M059J (cell line): ENCODE data around the gene MROH9. TPM values are rescaled to one million over a fixed set of nuclear protein-coding genes. Genes with fewer than 3 reads are reported as not detected.
"Not testable (repeated sequence)": the region's sequence is repeated elsewhere in the genome, so short reads cannot be mapped to it uniquely, and the experiment has no call there.

ENCODE experiments used
- DNase-seq: peaks from one replicate; pipeline ENCODE4 v3.0.0-alpha.2; 2012; ENCODE audit warnings: low read depth
- total RNA-seq: library from RNA; depleted of rRNA; stranded (reverse); fragments of >200 nt; shearing (Covaris generic); gene quantifications from 2 replicates; pipeline ENCODE4 v1.2.3, GENCODE V29; 2014; rRNA removed

MROH9 gene
- not detected in 2 replicates for total RNA-seq

DNA sequence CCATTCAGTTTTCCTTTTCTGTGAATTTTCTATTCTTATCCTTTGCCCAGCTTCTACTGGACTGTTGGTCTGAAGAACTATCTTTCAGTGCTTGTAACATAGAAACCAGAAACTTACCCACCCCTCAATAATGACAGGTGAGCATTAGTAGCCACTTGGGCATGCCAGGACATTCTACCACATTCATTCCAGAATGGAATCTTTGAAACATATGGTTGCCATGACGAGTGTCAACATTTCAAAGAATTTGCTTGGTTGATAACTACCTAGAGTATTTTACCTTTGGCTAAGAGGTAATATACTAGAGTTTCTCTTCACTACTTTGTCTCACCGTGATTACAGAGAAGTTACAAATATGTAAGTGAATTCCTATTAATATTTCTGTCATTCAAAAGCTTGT lies at the start of gene MROH9:
Gene MROH9, plus strand, starts transcription at position 304 of the 400 bp plus-strand sequence. CDS start 10,023 bp downstream, outside the sequence.
- no peak for DNase-seq

DNA sequence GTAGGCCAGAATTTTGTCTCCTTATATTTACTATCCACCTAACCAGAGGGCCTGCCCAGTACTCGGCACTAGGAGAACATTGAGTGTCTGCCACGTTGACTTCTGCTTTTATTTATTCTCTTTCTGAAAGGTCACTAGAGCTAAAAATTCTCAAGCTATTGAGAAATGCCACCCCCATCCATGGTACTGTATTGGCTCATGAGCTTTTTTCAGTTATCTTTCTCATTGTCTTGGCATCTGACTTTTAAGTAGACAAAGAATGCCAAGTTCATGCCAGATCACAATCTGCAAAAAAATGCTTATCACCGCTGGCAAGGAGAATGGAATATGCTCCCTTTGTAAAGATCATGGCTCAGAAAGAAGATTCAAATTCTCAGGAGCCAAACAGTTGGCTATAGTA lies 49.8 kb upstream of the MROH9 start:
- peak; percentile 49 for DNase-seq

- DNase-seq: no peak
These were observed 48.9 kb upstream of the MROH9 start for GRCh38 chr1:170886460-170886859.

DNA sequence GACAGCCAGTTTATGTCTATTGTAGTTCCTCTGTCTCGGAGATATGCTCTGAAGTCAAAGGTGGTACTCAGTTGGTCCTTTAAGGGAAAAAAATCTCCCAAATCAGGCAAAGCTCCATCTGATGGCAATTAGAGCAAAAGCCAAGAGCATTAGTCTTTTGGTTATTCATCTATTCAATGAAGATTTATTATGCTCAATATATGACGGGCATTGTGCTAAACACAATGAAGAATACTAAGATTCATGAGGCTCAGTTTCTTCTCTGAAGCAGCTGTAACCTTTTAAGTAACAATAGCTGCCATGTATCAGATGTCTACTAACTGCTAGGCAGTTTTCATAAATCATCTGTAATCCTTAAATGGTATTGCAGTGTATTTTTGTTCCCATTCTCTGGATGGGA lies 47.6 kb upstream of the MROH9 start:
- DNase-seq: no peak

DNA sequence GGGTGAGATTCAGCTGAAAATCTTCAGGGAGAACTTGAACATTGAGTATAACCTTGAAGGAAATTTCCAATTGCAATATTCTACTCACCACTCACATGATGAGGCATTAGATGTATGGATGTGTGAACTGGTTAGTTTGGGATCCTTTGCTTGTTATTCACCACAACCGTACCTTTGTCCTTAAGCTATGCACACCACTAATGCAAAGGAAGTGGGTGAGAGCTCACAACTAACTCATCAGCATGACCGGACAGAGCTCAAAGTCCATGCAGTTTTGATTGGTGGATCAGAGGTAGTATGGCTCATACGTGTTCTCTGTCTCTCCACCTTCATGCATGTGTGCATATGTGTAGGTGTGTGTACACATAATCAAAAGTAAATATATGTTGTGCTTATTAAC lies 43.5 kb upstream of the MROH9 start:
- DNase-seq: no peak

DNA sequence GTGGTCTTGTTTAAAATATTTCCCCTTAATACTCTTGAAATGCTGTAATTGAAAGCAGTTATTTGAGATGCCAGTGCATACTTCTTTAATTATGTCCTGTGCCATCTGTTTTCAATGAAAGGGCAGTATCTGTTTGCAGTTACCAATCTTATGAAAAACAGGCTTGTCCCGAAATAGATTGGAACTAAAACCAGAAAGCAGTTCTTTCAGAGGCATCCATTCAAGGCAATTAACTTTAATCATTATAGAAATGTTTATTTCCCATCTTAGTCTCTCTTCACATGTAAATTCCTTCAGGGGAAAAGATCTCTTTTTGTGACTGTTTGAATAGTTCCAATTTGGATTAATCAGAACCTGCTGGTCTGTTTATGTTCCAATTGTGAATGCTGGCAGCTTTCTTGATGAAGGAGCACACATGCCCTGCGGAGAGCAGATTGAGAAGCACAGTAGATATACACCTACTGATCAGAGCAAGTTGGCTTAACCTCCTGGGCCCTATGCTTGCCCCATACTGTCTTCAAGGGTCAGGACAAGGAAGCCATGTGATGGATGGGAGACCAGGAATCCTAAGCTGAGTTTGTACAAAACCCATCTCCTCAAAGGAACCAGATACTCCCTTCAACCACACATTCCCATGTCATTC lies 41.6 kb upstream of the MROH9 start:
- DNase-seq: no peak

- DNase-seq: no peak
These were observed 31.4 kb upstream of the MROH9 start for GRCh38 chr1:170903961-170904360.

- DNase-seq: no peak
These were observed 26.4 kb upstream of the MROH9 start for GRCh38 chr1:170908942-170909341.

GRCh38 chr1:170910273-170910672 lies 25.1 kb upstream of the MROH9 start:
- DNase-seq: peak; percentile 55

DNA sequence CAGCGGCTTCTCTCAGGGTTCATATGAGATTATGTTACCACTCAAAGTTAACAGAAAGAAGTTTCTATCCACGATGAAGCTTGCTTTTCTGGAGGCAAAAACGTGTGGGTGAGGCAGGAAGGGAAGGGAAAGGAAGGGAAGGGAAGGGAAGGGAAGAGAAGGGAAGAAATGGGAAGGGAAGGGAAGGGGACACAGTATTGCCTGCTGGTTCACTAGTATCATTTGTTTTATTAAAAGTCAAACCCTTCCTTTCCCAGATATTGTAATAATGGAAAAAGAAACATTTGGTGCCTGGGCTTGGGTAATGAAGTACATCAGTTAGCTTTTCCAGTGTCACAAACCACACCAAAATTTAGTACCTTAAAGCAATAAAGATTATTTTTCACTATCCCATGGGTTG lies 18.0 kb upstream of the MROH9 start:
- no peak for DNase-seq

GRCh38 chr1:170924656-170925055 lies 10.7 kb upstream of the MROH9 start:
- not testable (repeated sequence) for DNase-seq

GRCh38 chr1:170927955-170928840 lies 7.1 kb upstream of the MROH9 start:
- DNase-seq: peak; percentile 3

DNA sequence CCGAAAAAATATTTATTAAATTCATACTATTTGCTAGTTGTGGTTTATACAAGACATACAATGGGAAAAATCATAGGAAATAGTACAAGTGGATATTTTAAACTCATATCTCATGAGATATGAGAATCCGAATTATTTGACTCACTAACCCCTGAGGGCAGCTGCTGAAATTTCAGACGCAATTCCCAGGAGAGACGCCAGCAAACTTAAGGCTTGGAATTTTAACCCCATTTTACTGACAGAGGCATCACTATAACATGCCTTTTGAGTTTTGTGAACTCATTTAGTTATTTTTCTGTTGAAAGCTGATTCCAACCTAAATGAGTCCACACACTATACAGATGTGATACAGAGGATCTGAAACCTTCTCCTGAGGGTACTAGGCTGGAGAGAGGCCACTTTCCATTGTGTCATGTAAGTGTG lies 5.9 kb upstream of the MROH9 start:
- DNase-seq: peak; percentile 26

DNA sequence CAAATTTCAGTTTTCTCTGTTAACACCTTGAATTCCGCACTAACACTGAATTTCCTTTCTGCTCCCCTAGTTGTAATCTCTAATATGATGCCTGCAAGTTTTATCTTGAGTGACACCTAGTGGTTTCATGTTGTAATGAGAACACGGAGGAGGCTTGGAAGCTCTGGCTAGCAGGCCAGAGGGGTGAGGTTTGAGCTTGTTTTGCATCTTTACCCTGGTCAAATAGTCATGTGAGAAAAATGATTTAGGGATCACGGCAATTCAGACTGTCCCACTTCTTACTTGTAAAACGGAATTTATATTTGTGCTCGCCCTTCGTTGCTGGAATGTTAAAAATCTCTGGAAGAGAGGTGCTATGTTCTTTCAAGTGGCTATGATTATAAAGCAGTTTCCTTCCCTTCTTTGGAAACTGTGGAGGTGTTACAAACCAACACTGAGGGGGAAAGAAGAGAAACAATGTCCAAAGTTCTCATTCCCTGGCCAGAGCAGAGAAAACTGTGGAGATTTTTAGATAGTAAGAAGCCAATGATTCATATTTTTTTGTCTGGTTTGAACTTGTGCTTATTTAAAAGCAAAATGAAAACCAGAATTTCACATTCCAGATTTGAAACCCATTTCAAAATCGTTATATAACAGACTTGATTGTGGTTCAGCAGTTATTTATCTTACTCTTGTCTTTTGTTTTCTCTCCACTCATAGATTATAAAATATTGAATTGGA lies 5.3 kb upstream of the MROH9 start:
- peak; percentile 68 for DNase-seq

- DNase-seq: no peak
These were observed 3.7 kb upstream of the MROH9 start for GRCh38 chr1:170931650-170932049.

DNA sequence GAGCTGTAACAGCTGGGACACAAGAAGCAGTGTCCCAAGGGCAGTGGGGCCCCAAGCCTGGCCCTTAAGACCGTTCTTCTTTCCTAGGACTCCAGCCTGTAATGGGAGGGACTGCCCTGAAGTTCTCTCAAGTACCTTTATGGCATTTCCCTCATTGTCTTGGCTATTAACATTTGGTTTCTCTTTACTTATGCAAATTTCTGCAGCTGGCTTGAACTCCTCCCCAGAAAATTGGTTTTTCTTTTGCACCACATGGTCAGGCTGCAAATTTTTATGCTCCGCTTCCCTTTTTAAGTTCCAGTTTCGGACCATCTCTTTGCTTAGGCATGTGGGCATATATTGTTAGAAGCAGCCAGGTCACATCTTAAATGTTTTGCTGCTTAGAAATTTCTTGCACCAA lies 3.1 kb upstream of the MROH9 start:
- DNase-seq: no peak

DNA sequence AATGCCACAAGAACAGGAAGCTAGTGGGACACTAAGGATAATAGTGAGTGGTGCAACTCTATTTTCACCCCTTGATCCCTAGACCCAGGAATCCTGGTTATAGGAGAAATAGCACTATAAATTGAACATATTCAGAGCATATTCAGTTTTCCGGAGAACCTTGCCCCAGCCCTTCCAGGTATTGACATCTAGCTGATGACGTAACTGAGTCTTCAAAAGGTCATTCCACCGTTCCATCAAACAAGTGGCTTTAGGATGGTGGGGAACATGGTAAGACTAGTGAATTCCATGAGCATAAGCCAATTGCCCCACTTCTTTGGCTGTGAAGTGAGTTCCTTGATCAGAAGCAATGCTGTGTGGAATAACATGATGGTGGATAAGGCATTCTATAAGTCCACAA lies 2.9 kb downstream of the MROH9 start:
- no peak for DNase-seq

GRCh38 chr1:170939476-170939875 lies 4.1 kb downstream of the MROH9 start:
- DNase-seq: no peak

- DNase-seq: not testable (repeated sequence)
These were observed 16.4 kb downstream of the MROH9 start for GRCh38 chr1:170951744-170952143.

DNA sequence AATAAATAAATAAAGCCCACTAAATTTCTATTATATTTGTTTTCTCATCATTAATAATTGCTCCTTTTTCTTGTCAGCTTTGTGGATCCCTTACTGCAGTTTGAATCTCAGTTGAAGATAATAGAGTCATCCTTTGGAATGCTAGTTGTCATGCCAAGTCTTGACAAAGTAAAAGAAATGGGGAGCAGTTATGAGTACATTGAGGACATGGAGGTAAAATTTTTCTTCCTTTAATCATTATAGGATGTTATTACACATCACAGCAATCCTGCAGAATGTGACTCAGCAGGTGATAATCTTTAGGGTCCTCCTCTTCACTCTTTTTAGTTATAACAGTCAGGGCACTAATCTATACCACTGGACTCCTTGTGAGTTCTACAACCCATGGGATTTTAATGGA lies 24.1 kb downstream of the MROH9 start:
- DNase-seq: peak; percentile 24

- no peak for DNase-seq
These were observed 29.2 kb downstream of the MROH9 start for GRCh38 chr1:170964506-170964905.
